ENCODE data around the gene PGLYRP2. TPM values are rescaled to one million over a fixed set of nuclear protein-coding genes. Genes with fewer than 3 reads are reported as not detected.

The PGLYRP2 gene
- total RNA-seq, 3 donors from 2014 or later (not counting 1 experiment from before 2014, with no cell fraction given), result 0.21 to 0.28 TPM; not detected in 1

DNA sequence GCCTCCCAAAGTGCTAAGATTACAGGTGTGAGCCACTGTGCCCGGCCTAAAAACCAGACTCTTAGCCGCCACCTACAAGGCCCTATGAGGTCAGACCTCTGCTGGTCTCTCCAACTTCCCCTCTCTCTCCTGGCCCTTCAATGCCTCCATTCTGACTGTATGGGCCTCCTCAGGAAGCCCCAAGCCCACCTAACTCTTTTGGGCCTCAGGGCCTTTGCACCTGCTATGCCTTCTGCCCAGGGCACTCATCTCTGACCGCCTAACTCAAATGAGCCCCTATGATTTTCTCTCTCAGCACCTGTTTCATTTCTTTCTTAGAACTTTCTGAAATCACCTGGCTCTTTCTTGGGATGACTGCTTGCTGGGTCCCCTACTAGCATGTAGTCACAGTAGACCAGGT lies 36.0 kb downstream of the PGLYRP2 start:
- peaks cover 0 to 2% of the 10 kb centered on the region in 2 donors for H3K4me1 Mint-ChIP-seq
- H3K4me3 Mint-ChIP-seq, result no peak overlapping the region
- H3K4me1 ChIP-seq (ENCODE audit: control insufficient read depth, insufficient read depth, low read length), result no peaks in the 10 kb centered on the region
- H3K9me3 Mint-ChIP-seq, result no peaks in the 10 kb centered on the region
- TF ChIP-seq, protein P1, sequence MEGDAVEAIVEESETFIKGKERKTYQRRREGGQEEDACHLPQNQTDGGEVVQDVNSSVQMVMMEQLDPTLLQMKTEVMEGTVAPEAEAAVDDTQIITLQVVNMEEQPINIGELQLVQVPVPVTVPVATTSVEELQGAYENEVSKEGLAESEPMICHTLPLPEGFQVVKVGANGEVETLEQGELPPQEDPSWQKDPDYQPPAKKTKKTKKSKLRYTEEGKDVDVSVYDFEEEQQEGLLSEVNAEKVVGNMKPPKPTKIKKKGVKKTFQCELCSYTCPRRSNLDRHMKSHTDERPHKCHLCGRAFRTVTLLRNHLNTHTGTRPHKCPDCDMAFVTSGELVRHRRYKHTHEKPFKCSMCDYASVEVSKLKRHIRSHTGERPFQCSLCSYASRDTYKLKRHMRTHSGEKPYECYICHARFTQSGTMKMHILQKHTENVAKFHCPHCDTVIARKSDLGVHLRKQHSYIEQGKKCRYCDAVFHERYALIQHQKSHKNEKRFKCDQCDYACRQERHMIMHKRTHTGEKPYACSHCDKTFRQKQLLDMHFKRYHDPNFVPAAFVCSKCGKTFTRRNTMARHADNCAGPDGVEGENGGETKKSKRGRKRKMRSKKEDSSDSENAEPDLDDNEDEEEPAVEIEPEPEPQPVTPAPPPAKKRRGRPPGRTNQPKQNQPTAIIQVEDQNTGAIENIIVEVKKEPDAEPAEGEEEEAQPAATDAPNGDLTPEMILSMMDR (IDR thresholded peaks at IDR 0.05), result no peak
- intact Hi-C loops (cut with micrococcal nuclease), result no loop called here
- H3K36me3 Mint-ChIP-seq, result no peaks in the 10 kb centered on the region
- no peak overlapping the region for H3K27ac Mint-ChIP-seq
- no peak for ATAC-seq
- H3K9me3 ChIP-seq (ENCODE audit: control insufficient read depth, insufficient read depth, low read length), result no peaks in the 10 kb centered on the region
- H3K27me3 Mint-ChIP-seq (ENCODE audit: low read depth in 2 of 2), result no peaks in the 10 kb centered on the region
- H3K27me3 ChIP-seq (ENCODE audit: control insufficient read depth, insufficient read depth, low read length), result no peaks in the 10 kb centered on the region
- no peak overlapping the region for H3K27ac ChIP-seq (ENCODE audit: low read length)
- H3K36me3 ChIP-seq (ENCODE audit: control insufficient read depth, insufficient read depth, low read length), result no peaks in the 10 kb centered on the region
- H3K4me3 ChIP-seq (ENCODE audit: low read length), result no peak overlapping the region
- DNase-seq, result no peak
- WGBS (ENCODE audit: insufficient coverage), result 97% methylated on average over 3 of the region's 3 CpGs

DNA sequence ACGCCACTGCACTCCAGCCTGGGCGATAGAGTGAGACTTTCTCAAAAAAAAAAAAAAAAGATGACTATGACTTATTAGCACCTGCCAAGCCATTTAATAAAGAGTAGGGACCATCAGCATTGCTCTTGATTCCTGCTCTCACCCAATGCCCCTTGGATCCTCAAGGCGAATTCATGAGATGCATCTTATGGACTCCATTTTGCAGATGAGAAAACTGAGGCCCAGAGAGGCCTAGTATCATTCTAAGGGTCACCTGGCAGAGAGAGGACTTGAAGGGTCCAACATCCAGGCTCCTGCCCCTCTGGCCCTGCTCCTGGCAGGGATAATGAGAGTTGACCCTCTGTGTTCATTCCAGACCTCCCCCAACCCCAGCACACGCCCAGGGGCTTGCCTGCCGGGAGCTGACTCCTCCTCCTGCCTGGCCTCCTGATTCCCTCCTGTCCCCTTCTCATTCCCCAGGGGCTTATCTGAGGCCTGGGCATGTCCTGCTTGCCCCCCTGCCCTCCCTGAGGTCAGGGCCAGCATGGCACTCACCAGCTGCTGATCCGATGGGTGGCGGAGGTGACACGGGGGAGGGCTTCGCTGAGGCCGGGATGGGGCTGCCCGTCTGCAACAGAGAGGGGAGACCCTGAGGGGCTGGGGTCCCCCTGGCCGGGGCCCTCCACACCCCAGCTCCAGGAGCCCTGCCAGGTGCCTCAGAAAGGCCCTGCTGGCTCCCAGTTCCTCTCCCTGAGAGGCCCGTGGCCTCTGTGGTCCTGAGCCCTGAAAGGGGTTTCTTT lies 37.0 kb downstream of the PGLYRP2 start:
- 92% methylated on average over 13 of the region's 13 CpGs for WGBS (ENCODE audit: insufficient coverage)

DNA sequence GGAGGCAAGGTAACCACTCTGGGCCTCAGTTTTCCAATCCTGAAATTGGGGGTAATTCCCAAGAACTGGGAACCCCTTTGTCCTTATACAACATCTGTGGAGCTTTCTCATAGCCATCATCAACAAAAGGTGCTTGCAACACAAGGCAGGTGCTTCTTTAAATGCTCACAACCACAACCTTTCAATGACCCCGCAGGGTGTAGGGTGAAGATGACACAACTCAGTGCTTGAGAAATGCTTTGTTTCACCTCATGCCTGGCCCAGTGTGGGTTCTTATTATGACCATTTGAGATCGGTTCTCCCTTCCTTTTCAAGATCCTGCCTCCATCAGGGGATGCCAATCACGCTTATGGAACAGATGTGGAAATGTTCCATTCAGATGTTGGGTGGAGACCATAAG lies 38.0 kb downstream of the PGLYRP2 start:
- no peaks in the 10 kb centered on the region for H3K4me1 Mint-ChIP-seq
- Histone ChIP-seq H3K4me1 (ENCODE audit: control insufficient read depth, insufficient read depth, low read length) (no peaks in the 10 kb centered on the region), H3K27me3 (ENCODE audit: control insufficient read depth, insufficient read depth, low read length) (no peaks in the 10 kb centered on the region), H3K9me3 (ENCODE audit: control insufficient read depth, insufficient read depth, low read length) (no peaks in the 10 kb centered on the region), H3K27ac (ENCODE audit: low read length) (no peak overlapping the region), H3K4me3 (ENCODE audit: low read length) (no peak overlapping the region), H3K36me3 (ENCODE audit: control insufficient read depth, insufficient read depth, low read length) (no peaks in the 10 kb centered on the region)
- H3K27me3 Mint-ChIP-seq (ENCODE audit: low read depth in 2 of 2), result no peaks in the 10 kb centered on the region
- no peaks in the 10 kb centered on the region for H3K36me3 Mint-ChIP-seq
- ATAC-seq (no peak), DNase-seq (no peak)
- intact Hi-C loops (cut with micrococcal nuclease), result no loop called here
- H3K9me3 Mint-ChIP-seq, result no peaks in the 10 kb centered on the region
- 78% methylated on average over 3 of the region's 3 CpGs for WGBS (ENCODE audit: insufficient coverage)
- TF ChIP-seq, protein P1 (IDR thresholded peaks at IDR 0.05), result no peak
- no peak overlapping the region for H3K27ac Mint-ChIP-seq
- no peak overlapping the region for H3K4me3 Mint-ChIP-seq

More for the DNA sequence above, 37.0 kb downstream of the PGLYRP2 start:
- H3K9me3 ChIP-seq (ENCODE audit: control insufficient read depth, insufficient read depth, low read length), result no peaks in the 10 kb centered on the region
- no peak overlapping the region for H3K4me3 ChIP-seq (ENCODE audit: low read length)
- H3K27ac ChIP-seq (ENCODE audit: low read length), result no peak overlapping the region
- Mint-ChIP-seq H3K4me1 (no peaks in the 10 kb centered on the region), H3K9me3 (no peaks in the 10 kb centered on the region), H3K27ac (no peak overlapping the region), H3K27me3 (ENCODE audit: low read depth in 2 of 2) (no peaks in the 10 kb centered on the region), H3K36me3 (no peaks in the 10 kb centered on the region), H3K4me3 (no peak overlapping the region)
- no peaks in the 10 kb centered on the region for H3K4me1 ChIP-seq (ENCODE audit: control insufficient read depth, insufficient read depth, low read length)
- TF ChIP-seq, protein P1 (IDR thresholded peaks at IDR 0.05), result no peak
- H3K27me3 ChIP-seq (ENCODE audit: control insufficient read depth, insufficient read depth, low read length), result no peaks in the 10 kb centered on the region
- ATAC-seq (no peak), DNase-seq (no peak)
- H3K36me3 ChIP-seq (ENCODE audit: control insufficient read depth, insufficient read depth, low read length), result no peaks in the 10 kb centered on the region
- intact Hi-C loops (cut with micrococcal nuclease), result no loop called here
